ENCODE data around the gene NXPH1.

NXPH1 gene

GRCh38 chr7:8433477-8434289 lies at the start of gene NXPH1:
Gene NXPH1, plus strand, starts transcription at chr7:8433609.
- DNase-seq = no peak

- no peak for DNase-seq
These were observed 48.5 kb upstream of the NXPH1 start for GRCh38 chr7:8384901-8385300.

GRCh38 chr7:8386926-8387550 lies 46.4 kb upstream of the NXPH1 start:
- DNase-seq = no peak

DNA sequence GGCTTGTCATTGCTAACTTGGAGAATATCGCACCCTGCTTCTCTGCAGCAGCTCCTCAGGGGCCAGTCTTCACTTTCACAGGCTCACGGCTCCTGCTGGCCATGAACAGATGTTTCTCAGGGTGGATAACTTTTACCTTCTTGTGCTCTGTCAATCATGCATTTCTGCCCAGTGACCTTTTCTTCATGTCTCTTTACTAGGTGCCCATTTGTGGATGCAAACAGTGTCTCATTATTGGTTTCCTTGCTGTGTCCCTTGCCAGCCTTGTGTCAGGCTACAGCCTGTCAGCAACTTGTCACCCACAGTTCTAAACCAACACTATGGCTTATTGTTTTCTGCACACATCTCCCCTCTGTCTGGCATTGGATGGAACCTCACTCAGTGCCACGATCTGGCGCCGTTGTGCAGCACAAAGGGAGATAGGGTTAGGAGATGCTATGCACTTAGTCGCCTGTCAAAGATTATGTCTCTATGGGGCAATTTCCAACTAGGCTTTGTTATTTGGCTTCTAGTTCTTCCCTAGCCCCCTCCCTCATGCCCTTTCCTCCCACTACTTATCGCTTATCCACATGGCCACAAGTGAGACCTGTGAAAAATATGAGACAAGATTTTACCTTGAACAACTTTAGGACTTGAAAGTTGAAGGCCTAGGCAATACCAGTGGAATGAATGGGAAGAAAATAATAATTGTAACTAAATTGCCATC lies 45.7 kb upstream of the NXPH1 start:
- DNase-seq = no peak

- DNase-seq = no peak
These were observed 45.2 kb upstream of the NXPH1 start for GRCh38 chr7:8388257-8388625.

GRCh38 chr7:8389593-8390261 lies 43.7 kb upstream of the NXPH1 start:
- DNase-seq = no peak

DNA sequence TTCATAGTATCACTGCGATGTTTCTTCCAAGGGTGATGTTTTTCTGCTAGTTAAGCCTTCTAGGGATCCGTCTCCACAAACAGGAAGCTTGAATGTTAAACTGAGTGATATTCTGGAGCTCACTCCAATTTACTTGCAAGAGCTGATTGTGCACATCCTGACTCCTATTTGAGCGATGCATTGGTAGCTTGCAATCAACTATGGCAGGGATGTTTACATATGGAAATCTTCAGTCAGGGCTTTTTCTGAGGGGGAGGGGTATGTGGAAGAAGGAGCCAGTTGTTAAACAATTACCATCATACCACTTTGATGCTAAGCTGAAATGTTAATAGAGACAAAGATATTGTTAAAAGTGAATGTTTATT lies 43.2 kb upstream of the NXPH1 start:
- DNase-seq = no peak

DNA sequence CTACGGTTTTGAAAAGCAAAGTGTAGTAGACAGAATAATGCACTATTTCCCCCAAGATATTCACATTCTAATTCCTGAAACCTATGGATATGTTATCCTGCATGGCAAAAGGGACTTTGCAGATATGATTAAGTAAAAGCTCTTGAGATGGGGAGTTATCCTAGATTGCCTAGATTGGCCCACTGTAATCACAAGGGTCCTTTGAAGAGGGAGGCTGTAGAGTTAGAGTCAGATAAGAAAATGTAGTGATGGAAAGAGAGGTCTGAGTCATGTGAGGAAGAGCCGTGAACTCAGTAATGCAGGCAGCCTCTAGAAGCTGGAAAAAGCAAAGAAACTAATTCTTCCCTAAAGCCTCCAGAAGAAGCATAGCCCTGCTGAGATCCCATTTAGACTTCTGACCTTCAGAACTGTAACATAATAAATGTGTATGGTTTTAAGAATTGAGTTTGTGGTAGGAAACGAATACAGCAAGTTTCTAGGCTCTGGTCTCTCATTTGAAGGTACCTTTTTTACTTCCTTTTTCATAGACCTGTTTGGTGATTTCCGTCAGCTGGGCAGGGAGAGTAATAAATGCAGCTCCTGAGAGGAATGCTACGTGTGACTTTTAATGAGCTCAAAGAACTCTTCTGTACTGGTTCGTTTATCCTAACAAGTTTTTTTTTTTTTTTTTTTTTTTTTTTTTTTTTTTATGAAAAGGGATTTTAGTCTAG lies 41.9 kb upstream of the NXPH1 start:
- DNase-seq = no peak

DNA sequence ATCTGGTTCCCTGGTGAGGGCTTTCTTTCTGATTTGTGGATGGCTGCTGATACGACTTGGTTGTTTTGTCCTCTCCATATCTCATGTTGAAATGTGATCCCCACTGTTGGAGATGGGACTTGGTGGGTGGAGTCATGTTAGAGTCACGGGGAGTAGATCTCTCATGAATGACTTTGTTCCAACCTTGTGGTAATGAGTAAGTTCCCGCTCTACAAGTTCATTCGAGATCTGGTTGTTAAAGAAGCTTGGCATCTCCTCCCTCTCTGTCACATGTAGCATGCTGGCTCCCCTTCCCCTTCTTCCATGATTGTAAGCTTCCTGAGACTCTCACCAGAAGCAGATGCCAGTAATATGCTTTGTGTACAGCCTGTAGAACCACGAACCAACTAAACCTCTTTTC lies 37.1 kb upstream of the NXPH1 start:
- DNase-seq = no peak

GRCh38 chr7:8408871-8409270 lies 24.5 kb upstream of the NXPH1 start:
- no peak for DNase-seq

DNA sequence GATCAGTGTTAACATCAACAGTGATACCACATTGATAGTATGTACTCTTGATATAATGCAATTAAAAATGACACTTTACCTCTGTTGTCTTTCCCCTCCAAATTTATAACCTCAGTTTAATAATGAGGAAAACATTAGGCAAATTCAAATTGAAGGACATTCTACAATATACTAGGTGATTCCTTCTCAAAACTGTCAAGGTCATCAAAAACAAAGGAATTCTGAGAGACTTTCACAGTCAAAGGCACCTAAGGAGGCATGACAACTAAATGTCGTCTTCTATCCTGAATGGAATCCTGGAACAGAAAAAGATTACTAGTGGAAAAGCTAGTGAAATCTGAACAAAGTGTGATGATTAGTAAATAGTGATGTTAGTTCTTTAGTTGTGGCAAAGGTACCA lies 22.3 kb upstream of the NXPH1 start:
- DNase-seq = no peak

- no peak for DNase-seq
These were observed 19.8 kb upstream of the NXPH1 start for GRCh38 chr7:8413600-8413999.

- DNase-seq = peak; percentile 59
These were observed 14.7 kb upstream of the NXPH1 start for GRCh38 chr7:8418629-8419245.

DNA sequence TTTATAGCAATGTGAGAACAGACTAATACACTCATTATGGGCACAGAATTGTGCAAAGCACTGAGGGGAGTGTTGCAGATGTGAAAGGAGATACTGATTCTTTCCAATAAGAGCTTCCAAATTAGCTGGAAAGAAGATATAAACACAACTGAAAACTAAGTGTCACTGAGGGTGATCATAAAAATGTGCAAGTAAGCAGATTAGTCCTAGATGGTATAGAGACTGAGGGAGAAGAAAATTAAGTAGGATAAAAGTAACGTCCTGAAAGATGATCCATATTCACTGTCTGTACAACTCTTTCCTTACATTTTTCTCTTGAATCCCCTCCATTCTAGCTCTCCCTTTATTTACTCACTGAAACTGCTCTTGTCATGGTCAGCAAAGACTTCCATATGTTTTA lies 11.2 kb upstream of the NXPH1 start:
- DNase-seq = no peak

DNA sequence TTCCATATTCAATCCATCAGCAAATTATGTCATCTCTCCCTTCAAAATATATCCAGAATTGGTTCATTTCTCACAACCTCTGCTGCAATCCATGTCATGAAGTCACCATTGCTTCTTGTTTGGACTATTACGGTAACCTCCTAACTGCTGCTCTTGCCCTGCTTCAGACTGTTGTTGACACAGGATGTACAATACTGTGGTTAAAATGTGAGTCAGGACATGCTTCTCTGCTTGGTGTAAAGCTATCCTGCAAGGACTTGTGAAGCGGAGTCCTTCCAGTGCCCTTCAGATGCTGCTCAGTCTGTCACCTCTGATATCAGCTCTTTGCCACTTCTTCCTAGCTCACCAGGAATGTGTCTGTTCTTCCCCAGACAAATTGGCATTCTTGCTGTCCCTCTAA lies 10.4 kb upstream of the NXPH1 start:
- DNase-seq = no peak

DNA sequence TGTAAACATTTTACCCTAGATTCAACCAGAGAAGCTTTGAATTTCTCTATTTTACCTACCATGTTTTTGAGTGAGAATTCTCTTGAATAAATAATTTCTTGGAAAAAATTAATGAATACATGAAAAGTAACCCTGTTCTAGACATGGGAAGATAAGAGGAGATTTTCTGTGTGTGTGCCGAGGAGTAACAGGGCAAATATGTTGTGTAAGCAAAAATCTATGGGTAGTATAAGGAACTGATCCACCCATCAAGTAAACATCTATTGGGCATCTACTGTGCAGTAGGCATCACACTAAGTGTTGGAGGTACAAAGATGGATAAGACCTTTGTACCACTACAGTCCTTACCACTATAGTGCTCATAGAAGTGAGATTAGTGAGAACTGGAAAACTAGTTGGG lies 8.2 kb upstream of the NXPH1 start:
- no peak for DNase-seq

GRCh38 chr7:8430643-8431042 lies 2.8 kb upstream of the NXPH1 start:
- no peak for DNase-seq

GRCh38 chr7:8434290-8435002 lies 1.0 kb downstream of the NXPH1 start:
- DNase-seq = no peak

GRCh38 chr7:8435095-8435494 lies 1.7 kb downstream of the NXPH1 start:
- no peak for DNase-seq

- no peak for DNase-seq
These were observed 2.5 kb downstream of the NXPH1 start for GRCh38 chr7:8435590-8436545.

GRCh38 chr7:8436965-8437364 lies 3.6 kb downstream of the NXPH1 start:
- DNase-seq = peak; percentile 32
